ENCODE results near the gene DYNC1I1. TPM values are rescaled to one million over a fixed set of nuclear protein-coding genes. Genes with fewer than 3 reads are reported as not detected.

Gene DYNC1I1
- total RNA-seq, 1 donor from 2014 or later, result 0.79 TPM

- Histone ChIP-seq H3K4me1 (peaks cover 9% of the 10 kb centered on the region), H3K36me3 (no peaks in the 10 kb centered on the region), H3F3A (ENCODE audit: low read depth) (no peaks in the 10 kb centered on the region), H4K20me1 (ENCODE audit: low read depth) (no peaks in the 10 kb centered on the region), H3K9ac (no peak overlapping the region), H3K79me2 (ENCODE audit: low read depth) (no peaks in the 10 kb centered on the region), H3K27me3 (no peaks in the 10 kb centered on the region), H3K4me2 (no peak overlapping the region), H3K9me3 (ENCODE audit: low read depth) (no peaks in the 10 kb centered on the region), H3K27ac (no peak overlapping the region), H2AFZ (replicated peaks) (no peak overlapping the region), H3K4me3 (no peak overlapping the region)
- TF ChIP-seq EZH2phosphoT487 (IDR thresholded peaks at IDR 0.05) (no peak), EZH2 (IDR thresholded peaks at IDR 0.05) (no peak)
- TF ChIP-seq, protein P1, sequence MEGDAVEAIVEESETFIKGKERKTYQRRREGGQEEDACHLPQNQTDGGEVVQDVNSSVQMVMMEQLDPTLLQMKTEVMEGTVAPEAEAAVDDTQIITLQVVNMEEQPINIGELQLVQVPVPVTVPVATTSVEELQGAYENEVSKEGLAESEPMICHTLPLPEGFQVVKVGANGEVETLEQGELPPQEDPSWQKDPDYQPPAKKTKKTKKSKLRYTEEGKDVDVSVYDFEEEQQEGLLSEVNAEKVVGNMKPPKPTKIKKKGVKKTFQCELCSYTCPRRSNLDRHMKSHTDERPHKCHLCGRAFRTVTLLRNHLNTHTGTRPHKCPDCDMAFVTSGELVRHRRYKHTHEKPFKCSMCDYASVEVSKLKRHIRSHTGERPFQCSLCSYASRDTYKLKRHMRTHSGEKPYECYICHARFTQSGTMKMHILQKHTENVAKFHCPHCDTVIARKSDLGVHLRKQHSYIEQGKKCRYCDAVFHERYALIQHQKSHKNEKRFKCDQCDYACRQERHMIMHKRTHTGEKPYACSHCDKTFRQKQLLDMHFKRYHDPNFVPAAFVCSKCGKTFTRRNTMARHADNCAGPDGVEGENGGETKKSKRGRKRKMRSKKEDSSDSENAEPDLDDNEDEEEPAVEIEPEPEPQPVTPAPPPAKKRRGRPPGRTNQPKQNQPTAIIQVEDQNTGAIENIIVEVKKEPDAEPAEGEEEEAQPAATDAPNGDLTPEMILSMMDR (IDR thresholded peaks at IDR 0.05), result no peak
- peaks cover 2% of the 10 kb centered on the region for H3K27me3 Mint-ChIP-seq (ENCODE audit: insufficient read depth, low read depth)
- H3K9me3 Mint-ChIP-seq, result no peaks in the 10 kb centered on the region
- no peaks in the 10 kb centered on the region for H3K36me3 Mint-ChIP-seq
- DNase-seq (ENCODE audit: low spot score), result no peak
- no peaks in the 10 kb centered on the region for H3K4me1 Mint-ChIP-seq
- H3K27ac Mint-ChIP-seq, result no peak overlapping the region
- no peak overlapping the region for H3K4me3 Mint-ChIP-seq
These were observed 24.3 kb downstream of the DYNC1I1 start for GRCh38 chr7:95796617-95797016.

GRCh38 chr7:95798401-95798930, 26.1 kb downstream of the DYNC1I1 start:
- no peaks in the 10 kb centered on the region for H3K4me1 Mint-ChIP-seq
- Histone ChIP-seq H3K4me2 (peak overlapping the region; percentile 32), H2AFZ (replicated peaks) (no peak overlapping the region), H3K4me3 (no peak overlapping the region), H3K79me2 (ENCODE audit: low read depth) (no peaks in the 10 kb centered on the region), H3K4me1 (peaks cover 9% of the 10 kb centered on the region), H4K20me1 (ENCODE audit: low read depth) (no peaks in the 10 kb centered on the region), H3K27ac (no peak overlapping the region), H3K9ac (no peak overlapping the region), H3K36me3 (no peaks in the 10 kb centered on the region), H3F3A (ENCODE audit: low read depth) (no peaks in the 10 kb centered on the region), H3K27me3 (no peaks in the 10 kb centered on the region), H3K9me3 (ENCODE audit: low read depth) (no peaks in the 10 kb centered on the region)
- no peak overlapping the region for H3K27ac Mint-ChIP-seq
- peaks cover 4% of the 10 kb centered on the region for H3K27me3 Mint-ChIP-seq (ENCODE audit: insufficient read depth, low read depth)
- H3K9me3 Mint-ChIP-seq, result no peaks in the 10 kb centered on the region
- H3K36me3 Mint-ChIP-seq, result no peaks in the 10 kb centered on the region
- peak; percentile 13 for DNase-seq (ENCODE audit: low spot score)
- H3K4me3 Mint-ChIP-seq, result no peak overlapping the region
- TF ChIP-seq, protein P1 (IDR thresholded peaks at IDR 0.05), result no peak
- no peak for TF ChIP-seq EZH2 (IDR thresholded peaks at IDR 0.05)
- no peak for TF ChIP-seq EZH2phosphoT487 (IDR thresholded peaks at IDR 0.05)

- no peak for TF ChIP-seq EZH2phosphoT487 (IDR thresholded peaks at IDR 0.05)
- TF ChIP-seq, protein P1 (IDR thresholded peaks at IDR 0.05), result no peak
- no peak for TF ChIP-seq EZH2 (IDR thresholded peaks at IDR 0.05)
- H2AFZ ChIP-seq (replicated peaks), result no peak overlapping the region
These were observed 28.4 kb downstream of the DYNC1I1 start for GRCh38 chr7:95800787-95801186.

More at GRCh38 chr7:95800787-95801186, 28.4 kb downstream of the DYNC1I1 start:
- H3K9me3 ChIP-seq (ENCODE audit: low read depth), result no peaks in the 10 kb centered on the region
- Mint-ChIP-seq H3K27ac (no peak overlapping the region), H3K27me3 (ENCODE audit: insufficient read depth, low read depth) (peaks cover 4% of the 10 kb centered on the region), H3K36me3 (no peaks in the 10 kb centered on the region), H3K4me3 (no peak overlapping the region), H3K9me3 (no peaks in the 10 kb centered on the region), H3K4me1 (no peaks in the 10 kb centered on the region)
- no peaks in the 10 kb centered on the region for H3K27me3 ChIP-seq
- DNase-seq (ENCODE audit: low spot score), result no peak
- peaks cover 9% of the 10 kb centered on the region for H3K4me1 ChIP-seq
- H4K20me1 ChIP-seq (ENCODE audit: low read depth), result no peaks in the 10 kb centered on the region
- no peak overlapping the region for H3K4me3 ChIP-seq
- H3K27ac ChIP-seq, result no peak overlapping the region
- H3F3A ChIP-seq (ENCODE audit: low read depth), result no peaks in the 10 kb centered on the region
- no peaks in the 10 kb centered on the region for H3K36me3 ChIP-seq
- H3K9ac ChIP-seq, result no peak overlapping the region
- no peak overlapping the region for H3K4me2 ChIP-seq
- H3K79me2 ChIP-seq (ENCODE audit: low read depth), result no peaks in the 10 kb centered on the region
